Measurements from ENCODE around the gene TCF23.

TCF23 gene

DNA sequence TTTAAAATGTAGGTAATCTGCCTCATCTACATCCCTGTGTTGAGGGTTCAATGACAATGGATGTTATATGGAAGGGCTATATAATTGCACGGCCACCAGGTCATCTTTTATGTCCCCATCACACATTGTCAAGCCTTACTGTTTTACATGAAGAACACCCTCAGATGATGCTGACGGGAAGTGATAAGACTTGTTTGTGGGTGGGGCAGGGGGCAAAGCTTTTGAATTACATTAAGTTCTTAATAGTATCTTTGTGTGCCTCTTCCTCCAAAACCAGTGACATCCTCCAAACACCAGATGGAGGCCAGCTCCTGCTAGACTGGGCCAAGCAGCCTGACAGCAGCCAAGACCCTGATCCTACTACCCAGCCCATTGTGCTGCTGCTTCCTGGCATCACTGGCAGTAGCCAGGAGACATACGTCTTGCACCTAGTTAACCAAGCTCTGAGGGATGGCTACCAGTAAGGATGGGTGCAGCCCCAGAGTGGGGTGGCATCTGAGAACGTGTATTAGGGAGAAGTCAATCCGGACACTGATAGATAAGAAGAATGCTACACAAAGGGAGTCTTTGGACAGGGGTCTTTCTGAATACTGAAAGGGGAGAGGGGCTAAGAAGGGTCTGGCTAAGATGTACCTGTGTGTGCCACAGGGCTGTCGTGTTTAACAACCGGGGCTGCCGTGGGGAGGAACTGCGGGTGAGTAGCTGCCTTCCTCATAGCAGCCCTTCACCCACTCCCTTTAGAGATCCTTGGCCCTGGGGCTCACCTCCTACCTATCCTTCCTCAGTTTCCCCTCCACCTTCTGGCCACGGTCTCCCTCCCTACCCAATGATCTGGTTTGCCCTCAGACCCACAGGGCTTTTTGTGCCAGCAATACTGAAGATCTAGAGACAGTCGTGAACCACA, 19.9 kb upstream of the TCF23 start:
- DNase-seq (ENCODE audit: low read depth in 2 of 2), result no peak

- DNase-seq (ENCODE audit: low read depth in 2 of 2), result no peak
Observed at GRCh38 chr2:27130396-27130795, 18.4 kb upstream of the TCF23 start.

DNA sequence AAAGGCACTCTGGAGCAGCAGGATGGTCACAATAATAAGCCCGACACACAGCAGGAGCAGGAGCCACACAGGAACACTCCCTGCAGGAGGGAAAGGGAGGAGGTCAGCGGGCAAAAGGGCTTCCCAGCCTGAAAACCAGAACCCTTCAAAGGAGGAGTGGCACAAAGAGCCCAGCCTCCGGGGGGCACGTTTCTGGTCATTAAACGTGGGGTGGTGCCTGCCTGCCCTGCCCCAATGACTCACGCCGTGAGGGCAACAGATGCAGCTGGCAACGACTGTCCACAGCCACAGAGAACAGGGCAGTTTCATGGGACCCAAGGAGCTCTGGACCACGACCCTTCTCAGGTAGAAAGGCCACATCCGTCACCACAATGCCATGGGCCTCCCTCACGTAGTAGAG, 17.4 kb upstream of the TCF23 start:
- no peak for DNase-seq (ENCODE audit: low read depth in 2 of 2)

DNA sequence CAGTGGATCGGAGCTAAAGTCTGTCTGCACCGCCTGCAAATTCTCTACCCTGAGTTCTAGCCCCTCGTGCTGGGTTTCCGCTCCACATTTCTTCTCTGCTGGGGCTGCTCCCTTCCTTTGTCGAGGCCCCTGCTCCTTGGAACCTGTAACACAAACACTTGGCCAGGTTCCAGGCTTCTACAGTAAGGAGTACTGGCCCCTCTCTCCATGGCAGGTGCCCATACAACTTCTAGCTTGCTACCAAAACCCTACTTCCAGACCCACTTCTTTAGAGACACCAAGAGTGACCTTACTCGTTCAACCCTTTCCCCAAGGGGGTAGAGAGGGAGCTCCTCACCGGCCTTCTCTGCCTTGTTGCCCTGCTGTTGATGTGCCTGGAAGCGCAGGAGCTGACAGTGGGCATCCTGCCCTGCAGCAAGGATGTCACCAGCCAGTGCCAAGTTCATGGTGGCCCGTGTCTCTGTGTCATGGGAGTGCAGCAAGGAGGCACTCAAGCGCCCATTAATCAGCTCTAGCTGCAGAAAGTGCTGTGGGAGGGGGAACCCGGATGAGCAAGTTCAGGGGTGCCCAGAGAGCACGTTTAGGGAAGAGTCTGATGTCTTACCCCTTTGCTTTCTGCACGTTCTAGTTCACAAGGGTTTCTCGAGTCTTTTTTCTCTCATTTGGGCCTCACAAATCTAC, 15.5 kb upstream of the TCF23 start:
- DNase-seq (ENCODE audit: low read depth in 2 of 2), result no peak

GRCh38 chr2:27133905-27134780, 14.7 kb upstream of the TCF23 start, which contains the start of gene PREB:
Gene PREB, minus strand, starts transcription at chr2:27134636. Its CDS starts 215 bp downstream, at chr2:27134421.
- DNase-seq (ENCODE audit: low read depth in 2 of 2), result peak; percentile 88 to 90

- no peak for DNase-seq (ENCODE audit: low read depth in 2 of 2)
Observed at GRCh38 chr2:27134781-27135477, 13.9 kb upstream of the TCF23 start.

- DNase-seq (ENCODE audit: low read depth in 2 of 2), result no peak
Observed at GRCh38 chr2:27135478-27135955, 13.3 kb upstream of the TCF23 start.

- no peak for DNase-seq (ENCODE audit: low read depth in 2 of 2)
Observed at GRCh38 chr2:27136751-27137150, 12.1 kb upstream of the TCF23 start.

- no peak for DNase-seq (ENCODE audit: low read depth in 2 of 2)
Observed at GRCh38 chr2:27137322-27137935, 11.4 kb upstream of the TCF23 start.

DNA sequence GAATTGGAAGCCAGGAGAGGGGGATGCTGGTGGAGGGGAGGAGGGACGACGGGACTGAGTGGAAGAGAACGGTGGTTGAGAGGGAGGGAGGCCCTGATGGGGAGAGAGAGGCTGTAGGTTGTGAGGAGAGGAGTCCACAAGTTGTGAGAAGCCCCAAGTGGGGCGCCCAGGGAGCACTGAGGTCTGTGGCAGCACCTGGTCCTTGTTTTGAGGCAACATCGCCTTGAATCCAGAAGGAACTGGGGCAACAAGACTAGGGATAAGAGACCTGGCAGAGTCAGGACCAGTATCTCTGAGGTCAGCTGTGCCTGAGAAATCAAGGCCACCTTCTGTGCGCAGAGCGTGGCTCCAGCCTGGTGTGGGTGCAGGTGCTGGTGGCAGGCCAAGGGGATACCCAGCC, 10.7 kb upstream of the TCF23 start:
- no peak for DNase-seq (ENCODE audit: low read depth in 2 of 2)

DNA sequence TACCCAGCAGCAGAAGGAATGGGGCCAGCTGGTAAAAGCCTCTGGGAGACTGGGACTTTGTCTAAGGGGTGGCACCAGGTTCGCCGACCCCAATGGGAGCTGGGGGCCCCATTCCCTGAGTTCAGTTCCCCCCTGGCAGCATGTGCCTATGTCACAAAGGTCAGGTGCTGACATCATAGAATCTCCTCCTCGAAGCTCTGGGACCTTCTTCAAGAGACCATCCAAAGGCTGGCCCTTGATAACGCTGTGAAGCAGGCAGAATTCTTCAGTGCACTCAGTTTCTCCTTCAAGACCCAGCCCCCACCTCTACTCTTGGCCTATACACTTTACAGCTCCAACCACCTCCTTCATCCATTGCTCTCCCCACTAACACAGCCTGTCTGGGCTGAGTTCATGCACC, 9.5 kb upstream of the TCF23 start, which contains the start of gene PRR30:
TSS of gene PRR30 (minus strand) at position 101 of the 400 bp plus-strand sequence. CDS start 1,081 bp downstream, outside the sequence.
- no peak for DNase-seq (ENCODE audit: low read depth in 2 of 2)

DNA sequence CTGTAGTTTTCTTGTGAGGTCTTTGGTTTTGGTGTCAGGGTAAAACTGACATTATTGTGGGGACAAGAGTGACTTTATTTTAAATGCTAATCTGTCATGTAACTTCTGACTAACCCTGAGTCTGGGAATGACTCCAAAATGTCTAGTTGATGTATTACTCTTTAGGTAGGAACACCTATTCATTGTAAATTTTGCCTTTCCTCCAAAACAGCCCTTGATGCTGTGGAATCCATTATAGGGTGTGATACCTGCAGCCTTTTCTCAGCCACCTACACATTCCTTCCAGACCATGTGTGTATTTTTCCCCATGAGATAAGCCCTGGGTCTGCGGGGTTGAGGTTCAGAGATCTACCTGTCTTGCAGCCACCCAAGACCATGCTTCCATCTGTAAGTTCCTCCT, 5.5 kb upstream of the TCF23 start:
- DNase-seq (ENCODE audit: low read depth in 2 of 2), result no peak

- no peak for DNase-seq (ENCODE audit: low read depth in 2 of 2)
Observed at GRCh38 chr2:27145682-27146081, 3.1 kb upstream of the TCF23 start.

DNA sequence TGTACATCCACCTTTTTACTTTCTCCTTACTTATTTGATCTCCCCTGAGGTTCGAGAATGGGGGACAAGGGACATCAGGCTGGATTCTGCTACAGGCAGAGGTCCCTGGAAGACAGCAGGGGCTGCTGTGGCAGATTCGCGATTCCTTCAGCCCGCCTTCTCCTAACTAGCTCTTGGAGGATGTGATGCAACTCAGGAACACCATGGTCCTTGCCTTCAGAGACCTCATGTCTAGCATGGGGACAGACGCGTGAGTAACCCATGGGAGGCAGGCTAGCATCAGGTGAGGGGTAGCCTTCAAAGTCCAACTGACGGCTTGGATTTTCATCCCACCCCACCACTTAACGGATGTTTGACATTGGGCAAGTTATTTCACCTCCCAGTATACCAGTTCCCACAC, 869 bp upstream of the TCF23 start:
- no peak for DNase-seq (ENCODE audit: low read depth in 2 of 2)

- DNase-seq (ENCODE audit: low read depth in 2 of 2), result no peak
Observed at GRCh38 chr2:27149570-27150405, 984 bp downstream of the TCF23 start.

DNA sequence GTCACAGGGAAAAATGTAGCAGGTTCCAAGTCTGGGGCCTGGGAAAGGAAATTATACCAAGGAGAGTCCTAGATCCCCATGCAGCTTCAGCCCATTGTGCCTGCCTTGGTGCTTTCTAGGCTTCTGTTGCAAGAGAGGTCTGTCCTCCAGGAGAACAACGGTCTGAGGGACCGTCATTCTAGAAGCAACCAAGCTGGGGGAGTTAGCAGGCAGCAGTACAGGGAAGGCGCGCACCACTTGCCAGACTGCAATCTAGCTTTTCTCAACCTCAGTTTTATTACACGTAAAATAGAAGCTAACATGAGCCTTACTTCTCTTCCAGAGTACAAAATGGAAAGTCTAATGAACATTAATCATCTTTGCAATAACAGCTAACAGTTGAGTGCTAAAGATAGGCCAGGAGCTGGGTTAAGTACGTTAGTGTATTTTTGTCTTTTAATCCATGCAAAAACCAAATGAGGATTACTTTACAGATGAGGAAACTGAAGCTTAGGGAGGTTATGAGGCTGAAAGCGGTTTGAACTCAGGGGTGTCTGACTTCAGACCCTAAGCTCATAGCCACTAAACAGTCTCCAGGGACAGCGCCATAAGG, 1.9 kb downstream of the TCF23 start:
- DNase-seq (ENCODE audit: low read depth in 2 of 2), result no peak

- no peak for DNase-seq (ENCODE audit: low read depth in 2 of 2)
Observed at GRCh38 chr2:27152102-27152795, 3.4 kb downstream of the TCF23 start.

DNA sequence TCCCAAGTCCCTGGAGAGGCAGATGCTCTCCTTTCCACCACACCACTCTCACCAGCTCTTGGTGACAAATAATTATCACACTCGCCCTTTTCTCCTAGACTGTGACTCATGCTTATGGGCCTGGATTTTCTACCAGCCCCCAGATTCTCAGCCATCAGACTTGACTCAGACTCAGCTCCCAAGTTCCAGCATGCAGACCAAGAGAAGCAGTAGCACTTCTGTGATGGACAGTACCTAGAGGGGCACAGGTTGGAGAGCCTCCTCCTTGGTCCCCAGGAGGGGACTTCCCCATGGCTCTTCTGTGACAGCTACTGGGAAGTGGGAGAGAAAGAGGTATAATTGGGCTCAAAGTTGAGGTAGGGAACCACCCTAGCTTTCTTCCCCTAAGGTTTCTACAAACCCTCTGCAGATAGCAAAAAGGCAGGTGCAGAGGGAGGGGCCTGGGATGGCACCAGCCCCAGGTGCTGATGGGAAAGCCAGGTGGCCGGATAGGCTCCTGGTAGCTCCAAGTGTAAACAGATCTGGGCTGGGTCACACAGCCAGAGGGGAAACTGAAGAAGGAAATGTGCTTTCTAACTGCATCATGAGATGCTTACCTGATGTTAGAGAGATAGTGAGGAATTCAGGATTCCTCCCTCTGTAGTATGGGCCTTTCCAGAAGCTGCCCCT, 4.1 kb downstream of the TCF23 start:
- DNase-seq (ENCODE audit: low read depth in 2 of 2), result no peak

All from fibroblast of skin of left biceps (primary cell).